ENCODE results near the gene GAL3ST2. TPM values are rescaled to one million over a fixed set of nuclear protein-coding genes. Genes with fewer than 3 reads are reported as not detected.
A peak's percentile ranks its signal among the peaks of the same experiment; 100 is the strongest.

The GAL3ST2 gene
- total and polyA plus RNA-seq, 5 donors from 2014 or later: 1.1 TPM; not detected in 4

- peaks cover 9% of the 10 kb centered on the region for H3K36me3 ChIP-seq (ENCODE audit: control insufficient read depth, insufficient read depth, low read length)
- no peak overlapping the region for H3K27ac ChIP-seq (ENCODE audit: insufficient read depth, low read length, poor library complexity, severe bottlenecking)
- H3K4me3 Mint-ChIP-seq: no peak overlapping the region
- ATAC-seq (ENCODE audit: low read depth in 2 of 2): no peak
- H3K9me3 Mint-ChIP-seq: peaks cover 0 to 1% (median 0%) of the 10 kb centered on the region in 7 donors
- no peaks in the 10 kb centered on the region for H3K9me3 ChIP-seq (ENCODE audit: control insufficient read depth in 2 of 2, low read length in 2 of 2)
- no peak overlapping the region for H3K27ac Mint-ChIP-seq
- H3K4me1 ChIP-seq (ENCODE audit: control insufficient read depth, insufficient read depth, low read length, poor library complexity, severe bottlenecking): no peaks in the 10 kb centered on the region
- DNase-seq: no peak
- H3K4me1 Mint-ChIP-seq: peaks cover 0 to 7% (median under 1%) of the 10 kb centered on the region in 4 donors
- no peaks in the 10 kb centered on the region for H3K27me3 ChIP-seq (ENCODE audit: control insufficient read depth, insufficient read depth, low read length)
- H3K27me3 Mint-ChIP-seq: no peaks in the 10 kb centered on the region
- H3K36me3 Mint-ChIP-seq: peaks cover 25% of the 10 kb centered on the region
- no peak overlapping the region for H3K4me3 ChIP-seq (ENCODE audit: low read depth, low read length)
Measured at GRCh38 chr2:241750076-241750840, 26.4 kb upstream of the GAL3ST2 start.

DNA sequence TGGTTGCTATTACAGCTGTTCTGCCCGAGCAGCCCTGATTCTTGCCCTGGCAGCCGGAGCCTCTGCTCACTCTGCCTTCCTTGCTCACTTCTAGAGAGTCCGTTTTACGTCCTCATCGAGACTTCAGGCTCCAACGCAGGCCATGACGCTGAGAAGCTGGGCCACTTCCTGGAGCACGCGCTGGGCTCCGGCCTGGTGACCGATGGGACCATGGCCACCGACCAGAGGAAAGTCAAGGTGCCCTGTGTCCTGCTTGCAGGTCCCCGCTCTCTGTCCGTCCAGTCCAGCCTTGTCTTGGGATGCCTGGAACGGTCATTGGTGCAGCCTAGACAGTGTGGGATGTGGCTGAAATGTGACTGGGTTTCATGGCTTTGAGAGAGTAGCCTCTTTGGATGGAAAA is 25.5 kb upstream of the GAL3ST2 start:
- Mint-ChIP-seq H3K4me1 (peaks cover 0 to 2% (median under 1%) of the 10 kb centered on the region in 4 donors), H3K36me3 (peaks cover 16% of the 10 kb centered on the region), H3K9me3 (peaks cover 0 to 1% (median 0%) of the 10 kb centered on the region in 7 donors), H3K27ac (no peak overlapping the region), H3K4me3 (no peak overlapping the region), H3K27me3 (no peaks in the 10 kb centered on the region)
- DNase-seq (no peak), ATAC-seq (ENCODE audit: low read depth in 2 of 2) (no peak)
- no peaks in the 10 kb centered on the region for H3K4me1 ChIP-seq (ENCODE audit: control insufficient read depth, insufficient read depth, low read length, poor library complexity, severe bottlenecking)
- peaks cover 8% of the 10 kb centered on the region for H3K36me3 ChIP-seq (ENCODE audit: control insufficient read depth, insufficient read depth, low read length)
- no peak overlapping the region for H3K4me3 ChIP-seq (ENCODE audit: low read depth, low read length)
- H3K27me3 ChIP-seq (ENCODE audit: control insufficient read depth, insufficient read depth, low read length): no peaks in the 10 kb centered on the region
- H3K9me3 ChIP-seq (ENCODE audit: control insufficient read depth in 2 of 2, low read length in 2 of 2): no peaks in the 10 kb centered on the region
- no peak overlapping the region for H3K27ac ChIP-seq (ENCODE audit: insufficient read depth, low read length, poor library complexity, severe bottlenecking)

- H3K27me3 ChIP-seq (ENCODE audit: control insufficient read depth, insufficient read depth, low read length): no peaks in the 10 kb centered on the region
- no peaks in the 10 kb centered on the region for H3K4me1 ChIP-seq (ENCODE audit: control insufficient read depth, insufficient read depth, low read length, poor library complexity, severe bottlenecking)
- H3K27me3 Mint-ChIP-seq: no peaks in the 10 kb centered on the region
- no peak overlapping the region for H3K27ac Mint-ChIP-seq
- H3K4me1 Mint-ChIP-seq: peaks cover 0 to 2% (median 0%) of the 10 kb centered on the region in 4 donors
- peaks cover 15% of the 10 kb centered on the region for H3K36me3 Mint-ChIP-seq
- no peak overlapping the region for H3K4me3 ChIP-seq (ENCODE audit: low read depth, low read length)
- H3K36me3 ChIP-seq (ENCODE audit: control insufficient read depth, insufficient read depth, low read length): peaks cover 9% of the 10 kb centered on the region
- DNase-seq (no peak), ATAC-seq (ENCODE audit: low read depth in 2 of 2) (no peak)
- no peak overlapping the region for H3K27ac ChIP-seq (ENCODE audit: insufficient read depth, low read length, poor library complexity, severe bottlenecking)
- no peaks in the 10 kb centered on the region for H3K9me3 ChIP-seq (ENCODE audit: control insufficient read depth in 2 of 2, low read length in 2 of 2)
- peaks cover 0 to 1% (median 0%) of the 10 kb centered on the region in 7 donors for H3K9me3 Mint-ChIP-seq
- no peak overlapping the region for H3K4me3 Mint-ChIP-seq
Measured at GRCh38 chr2:241751776-241752175, 24.8 kb upstream of the GAL3ST2 start.

- Histone ChIP-seq H3K36me3 (ENCODE audit: control insufficient read depth, insufficient read depth, low read length) (peaks cover 9% of the 10 kb centered on the region), H3K9me3 (ENCODE audit: control insufficient read depth in 2 of 2, low read length in 2 of 2) (no peaks in the 10 kb centered on the region), H3K27ac (ENCODE audit: insufficient read depth, low read length, poor library complexity, severe bottlenecking) (no peak overlapping the region), H3K27me3 (ENCODE audit: control insufficient read depth, insufficient read depth, low read length) (no peaks in the 10 kb centered on the region), H3K4me1 (ENCODE audit: control insufficient read depth, insufficient read depth, low read length, poor library complexity, severe bottlenecking) (no peaks in the 10 kb centered on the region), H3K4me3 (ENCODE audit: low read depth, low read length) (no peak overlapping the region)
- no peak for ATAC-seq (ENCODE audit: low read depth in 2 of 2)
- Mint-ChIP-seq H3K4me1 (peaks cover 0 to 2% (median 0%) of the 10 kb centered on the region in 4 donors), H3K27ac (no peak overlapping the region), H3K9me3 (peaks cover 0 to 1% (median 0%) of the 10 kb centered on the region in 7 donors), H3K27me3 (no peaks in the 10 kb centered on the region), H3K4me3 (no peak overlapping the region), H3K36me3 (peaks cover 11% of the 10 kb centered on the region)
- no peak for DNase-seq
Measured at GRCh38 chr2:241752253-241752652, 24.4 kb upstream of the GAL3ST2 start.

DNA sequence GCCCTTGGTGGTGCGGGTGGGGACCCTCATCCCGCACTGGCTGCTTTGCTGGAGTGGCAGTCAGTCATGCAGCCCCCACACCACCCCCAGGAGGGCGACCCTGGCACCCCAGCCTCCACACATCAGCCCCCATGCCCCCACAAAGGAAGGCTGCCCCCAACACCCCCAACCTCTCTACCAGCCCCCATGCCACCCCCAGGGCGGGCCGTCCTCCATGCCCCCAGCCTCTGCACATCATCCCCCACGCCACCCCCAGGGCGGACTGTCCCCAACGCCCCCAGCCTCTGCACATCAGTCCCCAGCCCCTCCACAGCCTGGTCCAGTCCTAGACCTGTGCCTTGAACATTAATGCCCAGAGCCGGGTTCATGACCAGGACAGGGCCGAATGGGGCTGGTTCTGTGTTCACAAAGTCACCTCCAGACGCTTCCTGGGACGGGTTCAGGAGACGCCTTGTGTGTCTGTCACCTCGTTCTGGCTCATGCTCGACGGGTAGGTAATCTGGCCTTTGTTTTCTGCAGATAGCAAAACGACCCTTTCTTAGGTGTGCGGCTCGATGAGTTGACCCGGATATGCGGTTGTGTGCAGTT is 23.8 kb upstream of the GAL3ST2 start:
- H3K27ac ChIP-seq (ENCODE audit: insufficient read depth, low read length, poor library complexity, severe bottlenecking): no peak overlapping the region
- Mint-ChIP-seq H3K27ac (no peak overlapping the region), H3K36me3 (peaks cover 9% of the 10 kb centered on the region), H3K4me3 (no peak overlapping the region), H3K27me3 (no peaks in the 10 kb centered on the region), H3K9me3 (peaks cover 0 to 1% (median 0%) of the 10 kb centered on the region in 7 donors), H3K4me1 (peaks cover 0 to 2% (median 0%) of the 10 kb centered on the region in 4 donors)
- peaks cover 9% of the 10 kb centered on the region for H3K36me3 ChIP-seq (ENCODE audit: control insufficient read depth, insufficient read depth, low read length)
- no peak overlapping the region for H3K4me3 ChIP-seq (ENCODE audit: low read depth, low read length)
- H3K27me3 ChIP-seq (ENCODE audit: control insufficient read depth, insufficient read depth, low read length): no peaks in the 10 kb centered on the region
- H3K9me3 ChIP-seq (ENCODE audit: control insufficient read depth in 2 of 2, low read length in 2 of 2): no peaks in the 10 kb centered on the region
- H3K4me1 ChIP-seq (ENCODE audit: control insufficient read depth, insufficient read depth, low read length, poor library complexity, severe bottlenecking): no peaks in the 10 kb centered on the region
- no peak for ATAC-seq (ENCODE audit: low read depth in 2 of 2)
- DNase-seq: no peak

- H3K9me3 ChIP-seq (ENCODE audit: control insufficient read depth in 2 of 2, low read length in 2 of 2): no peaks in the 10 kb centered on the region
- Mint-ChIP-seq H3K4me3 (no peak overlapping the region), H3K36me3 (peaks cover 9% of the 10 kb centered on the region), H3K27me3 (no peaks in the 10 kb centered on the region), H3K9me3 (peaks cover 0 to 1% (median 0%) of the 10 kb centered on the region in 7 donors), H3K4me1 (peaks cover 0 to 2% (median 0%) of the 10 kb centered on the region in 4 donors), H3K27ac (peak overlapping the region in 1 of 3 donors; percentile 46)
- H3K4me3 ChIP-seq (ENCODE audit: low read depth, low read length): no peak overlapping the region
- H3K36me3 ChIP-seq (ENCODE audit: control insufficient read depth, insufficient read depth, low read length): peaks cover 9% of the 10 kb centered on the region
- H3K4me1 ChIP-seq (ENCODE audit: control insufficient read depth, insufficient read depth, low read length, poor library complexity, severe bottlenecking): no peaks in the 10 kb centered on the region
- no peak overlapping the region for H3K27ac ChIP-seq (ENCODE audit: insufficient read depth, low read length, poor library complexity, severe bottlenecking)
- ATAC-seq (ENCODE audit: low read depth in 2 of 2) (no peak), DNase-seq (no peak)
- no peaks in the 10 kb centered on the region for H3K27me3 ChIP-seq (ENCODE audit: control insufficient read depth, insufficient read depth, low read length)
Measured at GRCh38 chr2:241753493-241753892, 23.1 kb upstream of the GAL3ST2 start.

- ATAC-seq (ENCODE audit: low read depth in 2 of 2): no peak
- Histone ChIP-seq H3K4me3 (ENCODE audit: low read depth, low read length) (no peak overlapping the region), H3K9me3 (ENCODE audit: control insufficient read depth in 2 of 2, low read length in 2 of 2) (no peaks in the 10 kb centered on the region), H3K27ac (ENCODE audit: insufficient read depth, low read length, poor library complexity, severe bottlenecking) (no peak overlapping the region), H3K27me3 (ENCODE audit: control insufficient read depth, insufficient read depth, low read length) (no peaks in the 10 kb centered on the region), H3K36me3 (ENCODE audit: control insufficient read depth, insufficient read depth, low read length) (peaks cover 9% of the 10 kb centered on the region), H3K4me1 (ENCODE audit: control insufficient read depth, insufficient read depth, low read length, poor library complexity, severe bottlenecking) (no peaks in the 10 kb centered on the region)
- Mint-ChIP-seq H3K9me3 (peaks cover 0 to 1% (median 0%) of the 10 kb centered on the region in 7 donors), H3K4me3 (no peak overlapping the region), H3K27me3 (no peaks in the 10 kb centered on the region), H3K27ac (peak overlapping the region in 1 of 3 donors; percentile 46), H3K36me3 (peaks cover 12% of the 10 kb centered on the region), H3K4me1 (peaks cover 0 to 2% (median 0%) of the 10 kb centered on the region in 4 donors)
- DNase-seq: no peak
Measured at GRCh38 chr2:241754042-241754441, 22.6 kb upstream of the GAL3ST2 start.
